ENCODE results near the gene MEIOSIN. TPM values are rescaled to one million over a fixed set of nuclear protein-coding genes. Genes with fewer than 3 reads are reported as not detected.
"Not testable (repeated sequence)": the region's sequence is repeated elsewhere in the genome, so short reads cannot be mapped to it uniquely, and the experiment has no call there.

MEIOSIN gene, protein sequence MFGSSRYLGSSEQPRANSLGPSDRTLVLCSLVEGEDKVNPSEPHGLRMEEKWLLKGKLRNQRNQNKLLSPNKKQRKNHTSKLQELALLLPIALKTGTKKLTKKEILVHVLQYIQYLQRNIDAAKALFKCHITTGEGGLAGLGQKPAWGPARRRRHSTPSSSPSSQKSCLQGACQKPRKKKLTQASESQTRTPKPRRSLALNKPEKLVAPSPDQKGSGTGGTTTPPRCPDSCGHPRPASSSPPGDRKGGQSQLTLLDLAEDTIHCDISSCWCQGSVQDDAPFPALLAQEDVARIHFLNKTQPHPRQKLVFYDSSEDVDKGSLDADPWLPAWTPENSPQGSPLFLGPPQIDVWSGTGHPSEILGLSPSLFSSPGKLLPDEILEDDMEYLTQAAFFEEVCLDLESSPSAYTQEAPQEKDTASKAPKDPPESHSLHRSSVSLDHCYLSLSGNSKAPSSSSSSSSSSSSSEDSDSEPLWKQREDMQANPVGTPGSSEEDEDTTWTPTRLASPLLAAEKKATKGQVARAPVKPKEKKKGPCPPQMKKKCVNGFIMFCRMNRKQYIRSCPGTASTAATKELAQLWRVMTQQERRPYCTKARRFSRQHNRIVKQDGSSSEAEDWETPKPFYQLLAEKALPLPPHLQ
- total RNA-seq = not detected
- polyA plus RNA-seq = not detected

DNA sequence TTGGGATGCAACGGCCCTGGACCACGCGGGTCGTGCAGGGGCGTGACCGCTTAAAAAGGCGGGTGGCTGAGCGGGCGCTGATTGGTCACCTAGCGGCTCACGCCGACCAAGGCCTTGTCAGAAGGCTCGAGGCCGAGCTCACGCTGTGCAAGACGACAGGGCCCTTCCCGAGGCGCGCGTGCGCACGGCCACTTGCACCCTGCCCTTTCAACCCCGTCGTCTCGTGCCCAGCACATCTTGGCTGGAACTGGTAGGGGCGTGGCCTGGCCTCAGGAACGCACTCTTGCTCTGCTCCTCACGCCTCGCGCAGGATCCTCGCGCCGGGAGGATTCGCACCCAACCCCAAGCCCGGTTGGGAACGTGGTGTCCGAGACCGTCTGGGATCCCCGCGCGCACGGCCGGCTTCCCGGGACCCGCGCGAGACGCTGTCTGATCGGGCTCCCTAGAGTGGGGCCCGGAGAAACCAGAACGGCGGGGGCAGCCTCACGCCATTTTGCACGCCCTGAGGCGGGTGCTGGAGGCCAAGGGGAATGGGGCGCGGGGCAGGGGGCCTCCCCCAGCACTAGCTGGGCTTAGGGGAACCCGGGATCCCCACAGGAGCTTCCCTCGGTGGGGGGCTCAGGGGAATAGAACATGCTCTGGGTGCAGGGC is at the start of gene MEIOSIN:
TSS of gene MEIOSIN (plus strand) at position 280 of the 651 bp plus-strand sequence. CDS start 1,938 bp downstream, outside the sequence.
- intact Hi-C loops (cut with DNase I) = no loop called here
- TF ChIP-seq, protein P1, sequence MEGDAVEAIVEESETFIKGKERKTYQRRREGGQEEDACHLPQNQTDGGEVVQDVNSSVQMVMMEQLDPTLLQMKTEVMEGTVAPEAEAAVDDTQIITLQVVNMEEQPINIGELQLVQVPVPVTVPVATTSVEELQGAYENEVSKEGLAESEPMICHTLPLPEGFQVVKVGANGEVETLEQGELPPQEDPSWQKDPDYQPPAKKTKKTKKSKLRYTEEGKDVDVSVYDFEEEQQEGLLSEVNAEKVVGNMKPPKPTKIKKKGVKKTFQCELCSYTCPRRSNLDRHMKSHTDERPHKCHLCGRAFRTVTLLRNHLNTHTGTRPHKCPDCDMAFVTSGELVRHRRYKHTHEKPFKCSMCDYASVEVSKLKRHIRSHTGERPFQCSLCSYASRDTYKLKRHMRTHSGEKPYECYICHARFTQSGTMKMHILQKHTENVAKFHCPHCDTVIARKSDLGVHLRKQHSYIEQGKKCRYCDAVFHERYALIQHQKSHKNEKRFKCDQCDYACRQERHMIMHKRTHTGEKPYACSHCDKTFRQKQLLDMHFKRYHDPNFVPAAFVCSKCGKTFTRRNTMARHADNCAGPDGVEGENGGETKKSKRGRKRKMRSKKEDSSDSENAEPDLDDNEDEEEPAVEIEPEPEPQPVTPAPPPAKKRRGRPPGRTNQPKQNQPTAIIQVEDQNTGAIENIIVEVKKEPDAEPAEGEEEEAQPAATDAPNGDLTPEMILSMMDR (IDR thresholded peaks at IDR 0.05) = no peak
- H3K27ac ChIP-seq = no peak within 1 kb of the TSS
- no peaks in the 10 kb centered on the region for H3K36me3 ChIP-seq
- FAIRE-seq = no peak
- DNase-seq = peak in 3 of 6 donors; percentile 18 to 74 (median 52)
- no peak for ATAC-seq
- no peaks in the 10 kb centered on the region for H3K9me3 ChIP-seq
- peaks cover 4 to 10% (median 8%) of the 10 kb centered on the region in 3 donors for H3K4me1 ChIP-seq
- WGBS, 2 donors = 89 to 90% methylated on average over 57 to 59 of the region's 59 CpGs
- no peak within 1 kb of the TSS for H3K4me3 ChIP-seq
- no peaks in the 10 kb centered on the region for H3K27me3 ChIP-seq

DNA sequence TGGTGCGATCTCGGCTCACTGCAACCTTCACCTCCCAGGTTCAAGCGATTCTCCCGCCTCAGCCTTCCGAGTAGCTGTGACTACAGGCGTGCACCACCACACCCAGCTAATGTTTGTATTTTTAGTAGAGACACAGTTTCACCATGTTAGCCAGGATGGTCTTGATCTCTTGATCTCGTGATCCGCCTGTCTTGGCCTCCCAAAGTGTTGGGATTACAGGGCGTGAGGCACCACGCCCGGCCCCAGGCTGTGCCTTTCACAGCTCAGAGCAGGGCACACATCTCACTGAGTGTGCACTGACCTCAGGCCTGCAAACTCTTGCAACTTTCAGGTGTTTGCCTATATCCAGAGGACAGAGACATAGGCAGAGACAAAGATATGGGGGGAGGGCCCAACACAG is 48.2 kb upstream of the MEIOSIN start:
- ATAC-seq; DNase-seq; H3K9me3 ChIP-seq; H3K27me3 ChIP-seq; H3K4me1 ChIP-seq; intact Hi-C loops (cut with DNase I); FAIRE-seq; H3K27ac ChIP-seq; H3K4me3 ChIP-seq: not testable (repeated sequence)
- WGBS, 2 donors = 77 to 90% methylated on average over 11 of the region's 11 CpGs
- peaks cover 0 to 20% (median 6%) of the 10 kb centered on the region in 3 donors for H3K36me3 ChIP-seq

DNA sequence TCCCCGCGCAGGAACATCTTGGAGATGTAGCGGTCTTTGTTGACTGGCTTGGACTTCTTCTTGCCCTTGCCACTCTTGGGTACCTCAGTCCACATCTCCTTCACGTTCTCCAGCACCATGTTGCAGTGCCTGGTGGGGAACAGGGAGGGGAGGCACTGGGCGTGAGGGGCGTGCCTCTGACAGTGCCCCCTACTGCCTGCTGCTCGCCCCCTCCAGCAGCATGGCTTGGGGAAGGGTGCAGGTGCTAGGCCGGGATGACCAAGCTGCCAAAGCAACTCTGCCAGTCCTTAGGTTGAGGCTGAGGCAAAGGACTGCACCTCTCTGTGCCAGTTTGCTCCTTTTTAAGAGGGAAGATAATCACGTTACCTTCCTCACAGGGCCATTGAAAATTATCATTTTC is 45.6 kb upstream of the MEIOSIN start:
- peaks cover 0 to 20% (median 6%) of the 10 kb centered on the region in 3 donors for H3K36me3 ChIP-seq
- no peaks in the 10 kb centered on the region for H3K27me3 ChIP-seq
- TF ChIP-seq, protein P1 (IDR thresholded peaks at IDR 0.05) = no peak
- 86 to 91% methylated on average over 9 of the region's 9 CpGs for WGBS, 2 donors
- H3K9me3 ChIP-seq = no peaks in the 10 kb centered on the region
- H3K27ac ChIP-seq = no peak overlapping the region
- DNase-seq (no peak), ATAC-seq (no peak), FAIRE-seq (no peak)
- intact Hi-C loops (cut with DNase I) = no loop called here
- no peak overlapping the region for H3K4me3 ChIP-seq
- peaks cover 0 to 6% (median 0%) of the 10 kb centered on the region in 3 donors for H3K4me1 ChIP-seq

DNA sequence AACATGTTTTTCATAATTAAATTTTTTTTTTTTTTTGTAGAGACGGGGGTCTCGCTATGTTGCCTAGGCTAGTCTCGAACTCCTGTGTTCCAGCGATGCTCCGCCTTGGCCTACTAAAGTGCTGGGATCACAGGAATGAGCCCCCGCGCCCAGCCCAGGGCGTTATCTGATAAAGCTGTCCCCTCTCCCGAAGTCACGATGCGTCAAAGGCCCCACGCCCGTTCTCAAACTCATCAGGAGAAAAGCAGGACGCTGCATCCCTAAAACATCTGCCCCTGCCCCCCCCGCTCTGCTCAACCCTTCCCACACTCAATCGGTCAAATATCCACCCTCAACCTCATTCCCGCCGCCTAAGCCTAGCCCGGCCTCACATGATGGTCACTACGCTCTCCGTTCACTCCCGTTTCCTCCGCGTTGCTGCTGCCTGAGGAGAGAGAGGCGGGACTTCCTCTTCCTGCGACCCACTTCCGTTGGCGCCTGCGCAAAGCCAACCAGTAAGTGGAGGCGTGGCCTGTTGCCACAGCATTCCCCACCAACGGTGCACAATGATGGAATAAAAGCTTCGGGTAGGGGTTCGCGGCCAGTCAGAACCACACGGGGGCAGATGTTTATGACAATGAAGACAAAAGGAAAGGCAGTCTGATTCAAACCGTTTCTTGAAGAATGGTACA is 41.6 kb upstream of the MEIOSIN start, which contains the start of gene SNRPD2:
TSS of gene SNRPD2 (minus strand) at position 438 of the 671 bp plus-strand sequence. CDS start at position 373, 65 bp downstream.
- no peaks in the 10 kb centered on the region for H3K27me3 ChIP-seq
- H3K4me3 ChIP-seq = peak within 1 kb of the TSS; percentile 65 to 92 (median 70)
- TF ChIP-seq, protein P1 (IDR thresholded peaks at IDR 0.05) = no peak
- DNase-seq (peak; percentile 91 to 97 (median 93)), ATAC-seq (peak; percentile 78 to 89 (median 82)), FAIRE-seq (peak; percentile 74)
- 1% methylated on average over 36 of the region's 36 CpGs for WGBS, 2 donors
- no peaks in the 10 kb centered on the region for H3K9me3 ChIP-seq
- peak within 1 kb of the TSS; percentile 81 to 94 (median 86) for H3K27ac ChIP-seq
- intact Hi-C loops (cut with DNase I) = no loop called here
- H3K4me1 ChIP-seq = peaks cover 0 to 6% (median 0%) of the 10 kb centered on the region in 3 donors
- H3K36me3 ChIP-seq = peaks cover 0 to 24% (median 6%) of the 10 kb centered on the region in 3 donors
